Measurements from ENCODE around the gene MACF1. TPM values are rescaled to one million over a fixed set of nuclear protein-coding genes. Genes with fewer than 3 reads are reported as not detected.

The MACF1 gene
- total RNA-seq, 1 experiment from 2014 or later: 190 TPM

DNA sequence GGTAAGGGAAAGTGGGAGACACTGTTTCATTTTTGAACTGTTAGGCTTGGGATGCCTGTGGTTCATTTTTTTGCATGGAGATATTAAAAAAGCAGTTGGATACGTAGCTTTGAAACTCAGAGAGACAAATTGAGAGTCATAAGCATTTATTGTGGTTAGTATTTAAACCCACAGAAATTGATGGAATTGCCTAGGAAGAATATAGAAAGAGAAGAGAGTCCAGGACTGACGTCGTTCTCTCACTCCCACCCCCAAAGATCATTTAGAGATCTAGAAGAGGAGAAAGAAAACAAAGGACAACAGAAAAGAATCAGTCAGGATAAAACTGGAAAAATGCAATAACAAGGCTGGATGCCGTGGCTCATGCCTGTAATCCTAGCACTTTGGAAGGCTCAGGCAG lies 213.7 kb downstream of the MACF1 start:
- Mint-ChIP-seq H3K27me3 (ENCODE audit: low read depth) (no peaks in the 10 kb centered on the region), H3K27ac (peak overlapping the region in 2 of 3 experiments; percentile 18 to 46; a peak in 2 of 7 replicates), H3K36me3 (ENCODE audit: insufficient read depth in 1 of 3, low read depth in 3 of 3) (peaks cover 19 to 47% (median 32%) of the 10 kb centered on the region in 3 experiments; a peak in 6 of 7 replicates), H3K9me3 (no peaks in the 10 kb centered on the region), H3K4me1 (peaks cover 19 to 26% of the 10 kb centered on the region in 2 experiments), H3K4me3 (no peak overlapping the region)
- Histone ChIP-seq H3K79me2 (ENCODE audit: insufficient read depth, low read length) (peaks cover 15% of the 10 kb centered on the region; the same call in 1 of the 2 replicates), H3K18ac (ENCODE audit: insufficient read length, low read depth, low read length) (no peak overlapping the region), H2BK5ac (ENCODE audit: insufficient read length, low read length) (no peak overlapping the region), H2AK5ac (ENCODE audit: insufficient read length, low read length) (no peak overlapping the region), H4K91ac (ENCODE audit: insufficient read length, low read depth, low read length) (no peak overlapping the region), H3K9me3 (ENCODE audit: control insufficient read depth, low read depth, low read length) (no peaks in the 10 kb centered on the region), H3K23me2 (ENCODE audit: insufficient read length, low read depth, low read length, poor library complexity, severe bottlenecking) (no peaks in the 10 kb centered on the region), H3K56ac (ENCODE audit: insufficient read length, low read depth, low read length) (no peak overlapping the region), H3K14ac (ENCODE audit: insufficient read depth, low read length) (no peak overlapping the region), H2BK120ac (ENCODE audit: low read depth, low read length, poor library complexity, severe bottlenecking) (no peak overlapping the region), H2BK20ac (ENCODE audit: low read depth, low read length, poor library complexity, severe bottlenecking) (no peak overlapping the region), H4K20me1 (ENCODE audit: control insufficient read depth, insufficient read depth, insufficient read length) (no peaks in the 10 kb centered on the region), H3K4me2 (ENCODE audit: insufficient read depth, insufficient read length, low read length) (no peak overlapping the region), H3K27ac (ENCODE audit: insufficient read length, low read depth, low read length) (no peak overlapping the region), H3K4me1 (ENCODE audit: insufficient read depth, low read length) (peaks cover 6% of the 10 kb centered on the region; the same call in 1 of the 2 replicates), H3K9ac (ENCODE audit: extremely low read depth, insufficient read length, low read length) (no peak overlapping the region), H2AFZ (ENCODE audit: low read length) (no peak overlapping the region), H4K8ac (replicated peaks; ENCODE audit: insufficient read length, low read depth, low read length) (no peak overlapping the region), H3K79me1 (ENCODE audit: insufficient read depth, low read depth, low read length, poor library complexity, severe bottlenecking) (no peaks in the 10 kb centered on the region), H2BK15ac (ENCODE audit: low read depth, low read length) (no peak overlapping the region), H3K23ac (ENCODE audit: insufficient read length, low read depth, low read length) (no peak overlapping the region), H3K4ac (ENCODE audit: low read depth, low read length) (no peak overlapping the region), H3T11ph (ENCODE audit: low read length) (no peak overlapping the region), H3K27me3 (ENCODE audit: insufficient read depth, low read length) (0 out of 2 replicates have a peak, but pooled peaks cover 2% of the 10 kb centered on the region), H2BK12ac (ENCODE audit: insufficient read length, low read depth, low read length) (no peak overlapping the region), H4K5ac (ENCODE audit: insufficient read length, low read depth, low read length) (no peak overlapping the region)
- TF ChIP-seq, protein P1, sequence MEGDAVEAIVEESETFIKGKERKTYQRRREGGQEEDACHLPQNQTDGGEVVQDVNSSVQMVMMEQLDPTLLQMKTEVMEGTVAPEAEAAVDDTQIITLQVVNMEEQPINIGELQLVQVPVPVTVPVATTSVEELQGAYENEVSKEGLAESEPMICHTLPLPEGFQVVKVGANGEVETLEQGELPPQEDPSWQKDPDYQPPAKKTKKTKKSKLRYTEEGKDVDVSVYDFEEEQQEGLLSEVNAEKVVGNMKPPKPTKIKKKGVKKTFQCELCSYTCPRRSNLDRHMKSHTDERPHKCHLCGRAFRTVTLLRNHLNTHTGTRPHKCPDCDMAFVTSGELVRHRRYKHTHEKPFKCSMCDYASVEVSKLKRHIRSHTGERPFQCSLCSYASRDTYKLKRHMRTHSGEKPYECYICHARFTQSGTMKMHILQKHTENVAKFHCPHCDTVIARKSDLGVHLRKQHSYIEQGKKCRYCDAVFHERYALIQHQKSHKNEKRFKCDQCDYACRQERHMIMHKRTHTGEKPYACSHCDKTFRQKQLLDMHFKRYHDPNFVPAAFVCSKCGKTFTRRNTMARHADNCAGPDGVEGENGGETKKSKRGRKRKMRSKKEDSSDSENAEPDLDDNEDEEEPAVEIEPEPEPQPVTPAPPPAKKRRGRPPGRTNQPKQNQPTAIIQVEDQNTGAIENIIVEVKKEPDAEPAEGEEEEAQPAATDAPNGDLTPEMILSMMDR (conservative IDR thresholded peaks at IDR 0.05): no peak
- DNase-seq: no peak
- no CpG with 5 or more reads among the region's 4 CpGs for WGBS (ENCODE audit: extremely low coverage, insufficient read length, low lambda C conversion rate)
